ENCODE measurements around the gene MPZL3.
"Not testable (repeated sequence)": the region's sequence is repeated elsewhere in the genome, so short reads cannot be mapped to it uniquely, and the experiment has no call there.

MPZL3 gene

DNA sequence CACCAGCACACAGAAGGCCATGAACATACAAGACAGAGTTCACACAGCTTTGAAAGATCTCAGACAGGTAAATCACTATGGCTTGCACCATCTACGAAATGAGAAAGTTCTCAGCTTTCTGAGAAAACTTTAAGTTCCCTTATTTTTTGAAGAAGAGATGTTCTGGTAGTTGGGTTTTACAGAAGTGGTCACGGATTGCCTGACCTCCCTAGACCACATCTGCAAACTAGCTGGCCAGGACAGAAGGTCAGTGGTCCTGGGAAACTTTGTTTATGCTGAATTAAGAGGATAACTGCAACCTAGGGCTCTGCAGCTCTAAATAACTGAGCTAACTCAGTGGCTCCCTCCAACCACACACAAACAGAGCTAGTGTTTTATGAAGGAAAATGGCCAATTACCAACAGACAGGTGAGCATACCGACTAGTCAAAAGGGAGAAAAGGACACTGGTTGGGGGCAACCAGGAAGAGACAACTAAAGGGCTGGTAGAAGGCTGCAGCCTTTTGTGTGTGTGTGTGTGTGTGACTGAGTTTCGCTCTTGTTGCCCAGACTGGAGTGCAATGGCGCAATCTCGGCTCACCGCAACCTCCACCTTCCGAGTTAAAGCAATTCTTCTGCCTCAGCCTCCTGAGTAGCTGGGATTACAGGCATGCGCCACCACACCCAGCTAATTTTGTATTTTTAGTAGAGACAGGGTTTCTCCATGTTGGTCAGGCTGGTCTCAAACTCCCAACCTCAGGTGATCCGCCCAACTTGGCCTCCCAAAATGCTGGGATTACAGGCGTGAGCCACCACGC, 67.2 kb downstream of the MPZL3 start:
- no peak for DNase-seq (ENCODE audit: low read depth in 2 of 2)

GRCh38 chr11:118183691-118184090, 68.5 kb downstream of the MPZL3 start:
- DNase-seq (ENCODE audit: low read depth in 2 of 2), result not testable (repeated sequence)

DNA sequence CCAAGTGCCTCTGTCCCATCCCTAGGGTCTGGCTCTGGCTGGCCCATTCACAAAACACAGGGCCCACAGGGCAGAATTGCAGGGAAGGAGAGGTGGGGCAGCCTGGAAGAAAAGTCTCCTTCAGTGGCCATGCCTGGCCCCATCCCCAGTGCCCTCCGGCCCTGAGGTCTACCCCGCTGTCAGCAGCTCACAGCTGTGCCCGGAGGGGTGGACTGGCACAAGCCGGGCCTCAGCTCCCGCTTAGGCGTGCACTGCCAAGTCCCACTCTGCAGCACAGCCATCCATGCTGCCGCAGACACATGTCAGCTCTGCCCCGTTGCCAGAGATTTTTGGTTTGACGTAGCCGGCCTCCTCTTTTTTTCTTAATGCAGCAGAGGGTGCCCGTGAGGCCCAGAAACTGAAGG, 71.9 kb downstream of the MPZL3 start:
- no peak for DNase-seq (ENCODE audit: low read depth in 2 of 2)

GRCh38 chr11:118176778-118177134, 75.4 kb downstream of the MPZL3 start:
- DNase-seq (ENCODE audit: low read depth in 2 of 2), result no peak
